CD4-positive, alpha-beta T cell (primary cell): ENCODE data around the gene SLC27A4. TPM values are rescaled to one million over a fixed set of nuclear protein-coding genes. Genes with fewer than 3 reads are reported as not detected.

Source experiments
- ATAC-seq: fragments of 200-7000 bp; cut with Tn5 transposase; one replicate; pipeline ENCODE4 v1.10.0; 2022; ENCODE audit warnings: mild to moderate bottlenecking; ENCODE audit not compliant: poor library complexity
- CTCF ChIA-PET: fragments of 350-600 bp; sonication (Branson Sonifier 250); formaldehyde crosslinking; loops from one replicate; lab custom pipeline; 2021; ENCODE audit warnings: antibody characterized with exemption, inconsistent platforms; lab: Charles Lee
- POLR2A ChIA-PET: fragments of 350-600 bp; sonication (Branson Sonifier 250); formaldehyde crosslinking; loops from one replicate; lab custom pipeline; 2021; ENCODE audit warnings: antibody characterized with exemption, inconsistent platforms; lab: Charles Lee
- DNase-seq, 14 experiments: peaks; one replicate each; pipeline ENCODE4 v3.0.0-alpha.2; 2013 to 2020; ENCODE audit warnings: mixed read lengths in 2 of 14
- H3K27ac ChIP-seq, 2 donors: one replicate each; pipeline versions ENCODE4 v1.5.1 to v1.7.0; 2013; ENCODE audit warnings: low read length in 2 of 2, low read depth in 1 of 2, mild to moderate bottlenecking in 1 of 2
- H3K27me3 ChIP-seq, 2 experiments: 1 replicate in 1 of 2; 2 replicates in 1 of 2; pipeline versions ENCODE4 v1.6.1 to v1.7.0; 2013; ENCODE audit warnings: low read length in 2 of 2, control low read depth in 1 of 2, mild to moderate bottlenecking in 1 of 2, moderate library complexity in 1 of 2; ENCODE audit not compliant: insufficient read depth in 2 of 2, control insufficient read depth in 1 of 2
- H3K36me3 ChIP-seq: one replicate; pipeline ENCODE4 v1.6.1; 2013; ENCODE audit warnings: low read length, control low read depth; ENCODE audit not compliant: insufficient read depth
- H3K4me1 ChIP-seq: one replicate; pipeline ENCODE4 v1.6.1; 2013; ENCODE audit warnings: low read length, control low read depth; ENCODE audit not compliant: insufficient read depth
- H3K4me3 ChIP-seq: one replicate; pipeline ENCODE4 v1.5.1; 2013; ENCODE audit warnings: mild to moderate bottlenecking, low read length, moderate library complexity
- H3K9me3 ChIP-seq, 2 experiments: 1 replicate in 1 of 2; 2 replicates in 1 of 2; pipeline versions ENCODE4 v1.6.1 to v1.7.0; 2013; ENCODE audit warnings: low read length in 2 of 2, mild to moderate bottlenecking in 2 of 2, control low read depth in 1 of 2, moderate library complexity in 1 of 2; ENCODE audit not compliant: control insufficient read depth in 1 of 2, insufficient read depth in 1 of 2
- H3K27ac Mint-ChIP-seq: one replicate; pipeline ENCODE4 v1.8.0; 2020; ENCODE audit warnings: mixed read lengths
- H3K27me3 Mint-ChIP-seq: one replicate; pipeline ENCODE4 v1.8.0; 2021; ENCODE audit warnings: mixed read lengths
- H3K36me3 Mint-ChIP-seq: one replicate; pipeline ENCODE4 v1.8.0; 2021; ENCODE audit warnings: low read depth, mixed read lengths
- H3K4me1 Mint-ChIP-seq: one replicate; pipeline ENCODE4 v1.8.0; 2021; ENCODE audit warnings: low read depth, mixed read lengths
- H3K4me3 Mint-ChIP-seq: one replicate; pipeline ENCODE4 v1.8.0; 2020; ENCODE audit warnings: mild to moderate bottlenecking, mixed read lengths
- H3K9me3 Mint-ChIP-seq: one replicate; pipeline ENCODE4 v1.8.0; 2020; ENCODE audit warnings: mixed read lengths
- intact Hi-C, 2 experiments: fragments of 100-400 bp; cut with DNase I in 1 of 2; cut with micrococcal nuclease in 1 of 2; formaldehyde crosslinking; loops; one replicate each; pipeline versions ENCODE4 v1.15.1 to v1.9.0; 2023 to 2025; cut with DNase I, micrococcal nuclease
- total RNA-seq, 174 experiments: library from RNA in 2 of 174; stranded (reverse) in 2 of 174; gene quantifications; one replicate each; pipeline ENCODE4 v1.2.3 and lab custom pipeline; 2021 to 2026
- TF ChIP-seq, protein P1 (sequence below): fragments of 200-600 bp; IDR thresholded peaks from one replicate; pipeline ENCODE4 v1.8.0; 2022; ENCODE audit warnings: antibody characterized with exemption, mild to moderate bottlenecking

Gene SLC27A4
- total RNA-seq, 2 experiments from 2014 or later, result 2.2 to 3.1 TPM

DNA sequence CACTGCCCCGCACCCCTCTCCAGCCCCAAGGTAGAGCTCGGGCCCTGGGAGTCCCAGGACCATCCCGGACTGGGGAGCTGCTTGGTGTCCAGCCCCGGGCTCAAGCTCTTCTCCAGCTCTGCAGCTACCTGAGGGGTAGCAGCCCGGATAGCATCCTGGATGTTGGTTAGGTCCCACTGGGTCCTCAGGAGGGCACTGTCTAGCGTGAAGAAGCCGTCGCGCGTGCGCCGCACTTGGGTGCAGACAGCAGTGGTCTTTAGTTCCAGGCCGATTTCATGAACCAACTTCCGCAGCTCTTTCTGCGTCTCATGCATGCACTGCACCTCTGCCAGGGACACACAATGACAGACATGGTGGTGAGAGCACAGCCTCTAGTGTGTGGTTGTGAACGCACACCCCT is 30.8 kb upstream of the SLC27A4 start:
- intact Hi-C loops, result no loop called here
- no peak overlapping the region for H3K4me3 ChIP-seq
- no peaks in the 10 kb centered on the region for H3K4me1 Mint-ChIP-seq
- ATAC-seq (no peak), DNase-seq (no peak)
- no peaks in the 10 kb centered on the region for H3K27me3 Mint-ChIP-seq
- no peak overlapping the region for H3K4me3 Mint-ChIP-seq
- peaks cover 38% of the 10 kb centered on the region for H3K36me3 ChIP-seq
- H3K9me3 ChIP-seq, result peaks cover 0 to 4% of the 10 kb centered on the region in 2 experiments
- peaks cover 43% of the 10 kb centered on the region for H3K36me3 Mint-ChIP-seq
- POLR2A ChIA-PET, result interaction anchor here (0.5 kb wide), 1 partner anchor 407 kb away, joined by 4 read pairs; no protein-coding TSS in a partner anchor
- TF ChIP-seq, protein P1, sequence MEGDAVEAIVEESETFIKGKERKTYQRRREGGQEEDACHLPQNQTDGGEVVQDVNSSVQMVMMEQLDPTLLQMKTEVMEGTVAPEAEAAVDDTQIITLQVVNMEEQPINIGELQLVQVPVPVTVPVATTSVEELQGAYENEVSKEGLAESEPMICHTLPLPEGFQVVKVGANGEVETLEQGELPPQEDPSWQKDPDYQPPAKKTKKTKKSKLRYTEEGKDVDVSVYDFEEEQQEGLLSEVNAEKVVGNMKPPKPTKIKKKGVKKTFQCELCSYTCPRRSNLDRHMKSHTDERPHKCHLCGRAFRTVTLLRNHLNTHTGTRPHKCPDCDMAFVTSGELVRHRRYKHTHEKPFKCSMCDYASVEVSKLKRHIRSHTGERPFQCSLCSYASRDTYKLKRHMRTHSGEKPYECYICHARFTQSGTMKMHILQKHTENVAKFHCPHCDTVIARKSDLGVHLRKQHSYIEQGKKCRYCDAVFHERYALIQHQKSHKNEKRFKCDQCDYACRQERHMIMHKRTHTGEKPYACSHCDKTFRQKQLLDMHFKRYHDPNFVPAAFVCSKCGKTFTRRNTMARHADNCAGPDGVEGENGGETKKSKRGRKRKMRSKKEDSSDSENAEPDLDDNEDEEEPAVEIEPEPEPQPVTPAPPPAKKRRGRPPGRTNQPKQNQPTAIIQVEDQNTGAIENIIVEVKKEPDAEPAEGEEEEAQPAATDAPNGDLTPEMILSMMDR, result no peak
- H3K9me3 Mint-ChIP-seq, result no peaks in the 10 kb centered on the region
- no peaks in the 10 kb centered on the region for H3K4me1 ChIP-seq
- CTCF ChIA-PET, result no interaction called here
- no peak overlapping the region for H3K27ac ChIP-seq
- H3K27me3 ChIP-seq, result no peaks in the 10 kb centered on the region
- H3K27ac Mint-ChIP-seq, result no peak overlapping the region

DNA sequence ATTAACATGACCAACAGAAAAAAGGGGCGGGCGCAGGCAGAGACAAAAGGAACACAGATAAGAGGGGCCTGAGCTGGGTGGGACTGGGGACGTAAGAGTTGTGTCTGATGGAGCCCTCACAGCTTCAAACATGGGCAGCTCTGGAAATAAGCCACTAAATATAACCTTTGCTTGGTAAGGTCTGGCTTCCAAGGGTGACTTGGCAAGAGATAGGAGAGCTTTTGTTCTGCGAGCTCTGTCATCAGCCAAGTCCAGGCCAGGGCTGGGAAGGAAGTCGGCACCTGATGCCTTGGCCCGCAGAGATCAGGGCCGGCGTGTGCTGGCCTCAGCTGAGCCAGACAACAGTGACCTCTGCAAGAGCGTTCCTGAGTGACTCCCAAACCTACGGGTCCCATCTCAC is 29.9 kb upstream of the SLC27A4 start:
- TF ChIP-seq, protein P1, result no peak
- Mint-ChIP-seq H3K4me3 (no peak overlapping the region), H3K27me3 (no peaks in the 10 kb centered on the region), H3K9me3 (no peaks in the 10 kb centered on the region), H3K36me3 (peaks cover 46% of the 10 kb centered on the region), H3K4me1 (no peaks in the 10 kb centered on the region), H3K27ac (no peak overlapping the region)
- intact Hi-C loops, result loop anchor here in 1 of 2 experiments (5.0 kb wide), 1 partner anchor 37 kb away; no protein-coding TSS in a partner anchor
- Histone ChIP-seq H3K27me3 (no peaks in the 10 kb centered on the region), H3K4me1 (no peaks in the 10 kb centered on the region), H3K27ac (no peak overlapping the region), H3K36me3 (peaks cover 47% of the 10 kb centered on the region), H3K4me3 (no peak overlapping the region), H3K9me3 (peaks cover 0 to 4% of the 10 kb centered on the region in 2 experiments)
- DNase-seq (no peak), ATAC-seq (no peak)
- POLR2A ChIA-PET, result no interaction called here
- CTCF ChIA-PET, result no interaction called here

DNA sequence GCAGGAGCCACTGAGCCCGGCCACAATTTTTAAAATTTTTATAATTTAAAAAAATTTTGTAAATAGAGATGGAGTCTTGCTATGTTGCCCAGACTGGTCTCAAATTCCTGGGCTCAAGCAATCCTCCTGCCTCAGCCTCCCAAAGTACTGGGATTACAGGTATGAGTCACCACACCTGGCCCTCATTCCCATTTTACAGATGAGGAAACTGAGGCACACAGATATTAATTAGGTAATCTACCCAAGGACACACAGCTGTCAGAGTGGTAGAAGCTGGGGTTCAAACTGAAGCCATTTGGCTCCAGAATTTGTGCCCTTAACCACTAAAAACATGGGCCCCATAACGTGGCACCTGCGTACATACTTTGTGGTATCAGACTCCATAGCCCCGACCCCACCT is 25.6 kb upstream of the SLC27A4 start:
- ChIA-PET POLR2A (no interaction called here), CTCF (no interaction called here)
- TF ChIP-seq, protein P1, result no peak
- H3K4me1 ChIP-seq, result no peaks in the 10 kb centered on the region
- no peaks in the 10 kb centered on the region for H3K27me3 Mint-ChIP-seq
- no peak for ATAC-seq
- intact Hi-C loops, result loop anchor here in 1 of 2 experiments (5.0 kb wide), 1 partner anchor 33 kb away; no protein-coding TSS in a partner anchor
- no peak for DNase-seq
- H3K4me3 ChIP-seq, result no peak overlapping the region
- H3K27ac Mint-ChIP-seq, result no peak overlapping the region
- H3K9me3 ChIP-seq, result peaks cover 0 to under 1% of the 10 kb centered on the region in 2 experiments
- peaks cover 63% of the 10 kb centered on the region for H3K36me3 ChIP-seq
- H3K27me3 ChIP-seq, result no peaks in the 10 kb centered on the region
- no peaks in the 10 kb centered on the region for H3K4me1 Mint-ChIP-seq
- peaks cover 55% of the 10 kb centered on the region for H3K36me3 Mint-ChIP-seq
- no peak overlapping the region for H3K27ac ChIP-seq
- H3K4me3 Mint-ChIP-seq, result no peak overlapping the region
- no peaks in the 10 kb centered on the region for H3K9me3 Mint-ChIP-seq
